Activated CD4-positive, CD25-positive, alpha-beta regulatory T cell (primary cell): Measurements from ENCODE around the gene ATF7.

Experiments
- DNase-seq, 4 experiments: peaks; one replicate each; lab custom pipeline; 2025; lab: John Stamatoyannopoulos, UW

The ATF7 gene

DNA sequence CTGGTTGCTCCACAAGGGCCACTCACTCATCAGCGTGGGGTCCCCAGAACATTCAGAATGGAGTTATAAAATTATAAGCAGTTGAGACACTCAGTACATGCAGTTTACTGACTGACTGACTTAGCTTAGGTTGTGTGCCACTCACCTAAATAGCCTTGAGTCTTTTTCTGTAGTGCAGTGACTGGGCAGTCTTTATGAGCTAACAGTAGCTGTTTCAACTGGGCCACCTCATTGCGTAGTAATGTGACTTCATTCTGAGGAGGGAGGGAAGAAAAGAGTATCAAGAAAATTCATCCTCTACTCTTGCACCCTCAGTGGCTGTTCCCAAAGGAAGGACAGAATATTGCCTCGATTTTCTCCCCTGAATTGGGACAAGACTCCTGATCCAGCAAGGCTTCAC lies 103.1 kb downstream of the ATF7 start:
- DNase-seq, result no peak

DNA sequence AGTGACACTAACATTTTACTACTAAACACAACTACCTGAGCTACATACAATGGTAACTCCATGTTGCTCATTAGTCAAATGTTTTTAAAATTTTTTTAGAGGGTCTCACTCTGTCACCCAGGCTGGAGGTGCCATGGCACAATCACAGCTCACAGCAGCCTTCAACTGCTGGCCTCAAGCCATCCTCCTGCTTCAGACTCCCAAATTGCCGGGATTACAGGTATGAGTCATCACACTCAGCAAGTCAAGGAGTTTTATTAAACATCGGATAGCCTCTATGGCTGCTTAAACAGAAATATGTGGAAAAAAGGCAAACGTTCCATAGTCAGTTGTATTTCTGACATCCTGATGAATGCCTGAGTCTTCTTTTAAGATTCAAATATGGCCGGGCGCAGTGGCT lies 107.8 kb downstream of the ATF7 start:
- no peak for DNase-seq

DNA sequence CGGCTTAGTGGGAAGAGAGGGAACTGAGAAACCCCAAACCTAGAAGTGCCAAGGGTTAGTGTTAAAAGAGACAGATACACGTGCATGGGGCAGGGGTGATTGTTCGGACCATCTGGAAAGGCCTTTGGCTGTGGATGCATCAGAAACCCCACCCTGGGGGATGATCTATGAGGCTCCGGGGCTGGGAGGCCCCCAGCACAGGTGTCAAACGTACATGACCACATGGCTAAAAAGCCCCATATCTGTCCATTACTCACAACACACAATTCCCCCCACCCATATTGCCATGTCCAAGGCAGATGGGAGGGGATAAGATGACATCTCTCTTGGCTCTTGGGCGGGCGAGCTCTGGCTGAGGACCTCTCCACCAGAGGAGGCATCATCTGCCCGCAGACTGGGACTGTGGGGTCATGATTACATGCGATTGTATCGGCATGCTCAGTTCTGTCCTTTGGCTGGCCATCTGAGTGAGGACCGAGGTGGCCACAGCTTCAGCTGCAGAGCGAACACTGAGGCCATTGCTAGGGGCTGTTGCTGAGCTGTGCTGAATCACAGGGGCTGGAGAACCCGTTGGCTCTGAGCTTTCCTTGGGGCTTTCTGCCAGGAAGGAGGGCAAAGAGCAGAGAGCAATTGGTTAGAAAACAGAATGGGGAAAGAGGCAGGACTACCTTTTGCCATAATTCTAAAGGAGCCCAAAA lies 109.3 kb downstream of the ATF7 start:
- DNase-seq, result no peak

DNA sequence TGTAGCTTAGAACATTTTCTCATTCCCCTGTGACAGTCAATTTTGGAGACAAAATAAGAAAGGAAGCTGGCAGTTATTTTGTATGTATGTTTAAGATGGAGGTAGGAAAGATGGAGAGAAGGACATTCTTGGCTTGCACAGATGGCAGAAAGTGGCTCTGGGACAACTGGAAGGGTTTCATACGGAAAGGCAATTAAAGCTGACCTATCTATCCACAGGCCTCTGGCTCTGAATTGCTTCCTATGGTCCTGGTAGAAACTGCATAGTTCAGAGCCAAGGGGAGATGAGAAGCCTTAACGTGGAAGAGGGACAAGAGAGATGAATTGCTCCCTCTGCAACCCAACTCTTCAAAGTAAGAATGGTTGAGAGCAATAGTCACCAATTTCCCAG lies 110.9 kb downstream of the ATF7 start:
- DNase-seq, result no peak

DNA sequence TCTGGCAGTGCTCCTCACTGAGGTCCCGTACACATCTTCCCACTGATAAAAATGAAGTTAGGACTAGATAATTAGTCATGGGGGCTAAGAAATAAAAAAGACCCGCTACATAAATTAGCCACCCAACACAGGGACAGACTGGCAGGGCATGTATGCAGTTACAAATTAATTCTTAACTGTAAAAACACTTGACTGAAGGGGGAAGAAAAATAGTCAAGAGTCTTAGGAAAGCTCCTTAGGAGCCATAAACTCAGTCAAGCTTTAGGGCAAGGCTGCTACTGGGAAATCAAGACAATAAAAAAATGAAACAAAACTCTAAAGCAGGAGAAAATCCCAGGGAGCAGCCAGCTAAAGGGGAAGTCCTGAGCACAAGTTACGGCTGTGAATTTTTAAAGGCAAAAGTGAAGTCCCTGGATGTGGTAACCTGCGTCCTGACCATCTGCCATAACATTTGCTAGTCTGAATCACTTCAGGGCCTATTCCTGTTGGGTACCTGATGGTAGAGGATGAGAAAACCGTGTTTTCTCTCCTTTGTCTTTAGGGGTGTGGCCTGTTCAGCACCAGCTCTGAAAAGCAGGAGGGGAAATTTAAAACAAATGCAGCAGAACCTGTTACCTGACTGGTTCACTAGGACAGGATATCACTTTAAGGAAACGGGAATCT lies 111.4 kb downstream of the ATF7 start:
- DNase-seq, result no peak

DNA sequence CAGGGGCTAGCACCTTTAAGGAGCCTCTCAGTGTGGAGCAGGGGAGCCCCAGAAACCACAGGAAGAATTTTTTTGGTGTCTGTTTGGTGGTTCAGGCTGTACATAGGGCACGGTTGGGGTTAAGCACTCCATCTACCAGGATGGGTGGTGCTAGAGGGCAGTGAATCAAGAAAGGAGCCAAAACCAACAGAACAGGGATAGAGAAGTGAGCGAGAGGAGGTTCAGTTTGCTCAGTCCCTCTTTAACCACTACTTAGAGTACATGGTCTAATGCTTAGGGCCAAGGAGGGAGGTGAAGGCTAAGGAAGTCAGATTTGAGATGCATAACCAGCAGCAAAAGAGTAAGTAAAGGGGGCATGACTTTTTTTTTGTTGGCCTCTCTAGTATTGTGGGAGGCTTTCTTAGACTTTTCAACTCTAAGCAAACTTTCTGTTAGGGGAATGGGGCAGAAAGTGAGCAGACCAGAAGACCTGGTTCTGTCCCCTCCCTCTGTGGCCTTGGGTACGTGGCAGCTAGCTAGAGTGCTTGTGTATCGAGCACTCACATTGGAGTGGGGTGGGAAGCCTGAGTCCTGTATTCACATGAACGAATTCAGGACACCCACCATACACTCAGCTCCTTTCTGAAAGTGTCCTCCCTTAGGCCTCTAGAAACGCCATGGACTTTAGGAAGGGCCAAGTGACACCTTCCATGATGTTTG lies 112.3 kb downstream of the ATF7 start:
- DNase-seq, result no peak

DNA sequence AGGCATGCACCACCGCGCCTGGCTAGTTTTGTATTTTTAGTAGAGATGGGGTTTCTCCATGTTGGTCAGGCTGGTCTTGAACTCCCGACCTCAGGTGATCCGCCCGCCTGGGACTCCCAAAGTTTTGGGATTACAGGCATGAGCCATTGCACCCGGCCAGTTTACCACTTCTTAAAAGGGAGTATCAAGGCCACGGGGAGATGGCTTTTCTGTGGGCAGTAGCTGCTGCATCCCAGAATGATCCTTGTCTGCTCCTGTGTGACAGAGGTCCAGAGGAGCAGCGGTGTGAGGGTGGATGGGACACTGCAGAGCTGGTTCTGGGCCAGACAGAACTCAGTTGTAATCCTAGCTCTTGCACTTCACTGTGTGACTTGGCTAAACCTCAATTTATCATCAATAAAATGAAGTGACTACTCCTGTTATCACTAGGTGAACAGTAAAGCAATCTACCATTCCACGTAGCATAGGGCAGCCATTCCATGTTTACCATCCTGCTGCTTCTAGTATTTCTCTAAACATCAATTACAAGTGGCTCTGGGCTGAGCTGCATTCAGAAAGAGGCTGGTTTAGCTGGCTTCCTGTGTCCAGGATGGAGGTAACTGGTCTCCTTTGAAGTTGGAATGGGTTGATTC lies 115.9 kb downstream of the ATF7 start:
- no peak for DNase-seq

DNA sequence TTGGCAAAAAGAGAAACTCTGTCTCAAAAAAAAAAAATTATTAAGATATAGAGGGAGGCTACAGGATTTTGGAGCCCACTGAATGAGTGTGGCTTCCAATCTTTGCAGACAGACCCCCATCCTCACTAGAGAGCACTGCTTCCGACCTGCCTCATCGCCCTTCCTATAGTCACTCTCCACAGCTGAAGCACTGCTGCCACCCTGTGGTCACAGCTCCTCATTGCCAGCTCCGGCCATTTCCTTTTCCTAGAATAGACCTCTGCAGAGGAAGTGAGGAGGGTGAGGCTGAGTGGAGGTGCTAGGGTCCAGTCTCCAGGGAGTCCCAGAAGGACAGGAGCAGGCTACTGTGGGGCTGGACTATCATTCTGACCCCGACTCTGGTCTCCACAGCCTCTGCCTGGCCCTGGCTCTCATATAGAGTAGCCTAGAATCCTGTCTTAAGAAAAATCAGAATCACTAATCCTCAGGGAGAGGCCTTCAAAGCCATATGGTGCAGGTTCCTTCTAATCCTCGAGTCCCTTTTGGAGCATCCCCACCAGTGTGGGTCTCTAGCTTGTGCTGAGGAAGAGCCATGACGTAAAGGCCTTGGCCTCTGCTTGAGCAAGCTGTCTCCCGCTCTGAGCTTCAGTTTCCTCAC lies 117.5 kb downstream of the ATF7 start:
- peak; percentile 55 to 82 (median 58) for DNase-seq

DNA sequence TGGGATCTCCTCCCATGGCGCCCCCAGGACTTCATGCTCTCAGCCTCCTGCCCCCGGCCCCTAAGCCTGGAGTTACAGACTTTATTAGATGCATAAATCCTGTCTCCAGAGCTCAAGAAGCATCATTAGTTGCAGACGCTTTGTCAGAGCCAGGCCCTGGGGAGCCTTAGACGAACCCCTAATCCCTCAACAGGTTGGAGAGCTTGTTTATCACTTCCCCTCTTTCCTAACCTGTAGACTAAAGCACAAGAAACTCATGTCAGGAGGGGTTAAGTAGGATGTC lies 118.6 kb downstream of the ATF7 start:
- DNase-seq, result no peak

DNA sequence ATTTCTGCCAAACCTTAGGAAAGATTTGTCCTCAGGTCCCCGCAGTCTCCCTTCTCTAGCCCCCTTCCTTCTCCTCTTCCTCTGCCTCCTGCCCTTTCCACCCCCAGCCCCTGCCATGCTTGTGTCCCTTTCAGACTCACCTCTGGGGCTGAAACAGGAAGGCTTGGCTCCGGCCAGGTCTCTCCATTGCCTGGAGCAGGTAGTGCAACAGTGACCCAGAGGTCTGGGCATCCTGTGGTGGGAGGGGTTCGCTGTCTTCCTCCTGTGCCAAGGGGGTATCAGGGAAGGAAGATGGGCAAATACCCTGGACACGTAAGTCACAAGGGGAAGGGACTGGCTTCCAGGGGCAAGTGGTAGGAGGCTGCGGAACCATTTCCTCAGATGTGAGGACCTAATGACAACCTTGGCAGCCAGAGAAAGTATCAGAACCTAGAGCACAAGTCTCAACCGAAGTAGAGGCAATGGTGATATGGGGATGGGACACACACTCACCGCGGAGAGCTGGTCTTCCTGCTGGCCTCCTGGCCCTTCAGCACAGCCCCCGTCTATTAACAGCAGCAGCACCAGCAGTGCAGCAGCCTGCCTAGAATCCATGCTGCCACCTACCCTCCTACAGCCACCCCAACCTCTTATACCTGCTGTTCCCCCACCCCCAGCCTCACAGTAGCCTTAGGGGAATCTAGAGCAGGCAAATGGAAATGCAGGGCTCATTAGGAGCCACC lies 119.1 kb downstream of the ATF7 start, which contains the start of gene NPFF:
Gene NPFF, minus strand, starts transcription at position 604 of the 722 bp plus-strand sequence. Its CDS starts 10 bp downstream, at position 594.
- no peak for DNase-seq

DNA sequence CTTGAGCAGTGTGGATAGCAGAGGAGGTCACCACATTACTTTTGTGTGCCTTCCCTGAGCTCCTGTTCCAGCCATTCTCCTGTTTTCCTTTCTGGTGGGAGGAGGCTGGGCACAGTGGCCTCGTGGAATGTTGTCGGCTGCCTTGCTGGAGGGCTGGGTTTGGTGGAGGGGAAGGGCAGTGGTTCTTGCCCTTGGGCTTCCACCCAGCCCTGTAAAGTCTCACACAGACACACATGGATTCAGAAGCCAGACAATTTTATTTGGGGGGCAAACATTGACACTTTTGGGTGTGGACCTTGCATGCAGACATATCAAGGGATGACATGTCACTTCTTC lies 119.8 kb downstream of the ATF7 start:
- no peak for DNase-seq

DNA sequence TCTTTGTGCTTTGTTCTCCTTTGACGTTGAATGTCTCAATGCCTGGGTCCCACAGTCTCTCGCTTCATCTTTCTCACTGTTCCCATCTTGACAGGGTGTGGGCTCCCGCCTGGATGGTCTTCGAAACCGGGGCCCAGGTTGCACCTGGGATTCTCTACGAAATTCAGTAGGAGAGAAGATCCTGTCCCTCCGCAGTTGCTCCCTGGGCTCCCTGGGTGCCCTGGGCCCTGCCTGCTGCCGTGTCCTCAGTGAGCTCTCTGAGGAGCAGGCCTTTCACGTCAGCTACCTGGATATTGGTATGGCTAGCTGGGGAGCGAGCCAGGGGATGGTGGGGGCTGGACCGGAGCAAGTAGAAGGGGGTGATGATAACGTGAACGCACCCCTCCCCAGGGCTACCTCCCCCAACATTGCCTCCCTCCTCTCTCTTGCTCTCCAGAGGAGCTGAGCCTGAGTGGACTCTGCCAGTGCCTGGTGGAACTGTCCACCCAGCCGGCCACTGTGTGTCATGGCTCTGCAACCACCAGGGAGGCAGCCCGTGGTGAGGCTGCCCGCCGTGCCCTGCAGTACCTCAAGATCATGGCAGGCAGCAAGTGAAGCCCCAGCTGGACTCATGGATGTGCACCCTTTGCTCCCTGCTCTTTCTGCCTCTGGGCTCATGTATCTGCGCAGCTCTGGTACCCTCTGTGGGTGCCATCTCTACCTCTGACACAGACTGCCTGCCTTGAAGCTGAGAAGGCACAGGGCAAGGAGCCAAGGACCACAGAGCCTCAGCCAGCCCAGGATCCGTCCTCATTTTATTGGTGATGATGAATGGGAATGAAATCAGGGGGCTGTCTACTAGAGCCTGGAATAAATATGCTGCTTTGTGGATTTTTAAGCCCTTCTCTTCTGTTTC lies 120.4 kb downstream of the ATF7 start:
- no peak for DNase-seq

DNA sequence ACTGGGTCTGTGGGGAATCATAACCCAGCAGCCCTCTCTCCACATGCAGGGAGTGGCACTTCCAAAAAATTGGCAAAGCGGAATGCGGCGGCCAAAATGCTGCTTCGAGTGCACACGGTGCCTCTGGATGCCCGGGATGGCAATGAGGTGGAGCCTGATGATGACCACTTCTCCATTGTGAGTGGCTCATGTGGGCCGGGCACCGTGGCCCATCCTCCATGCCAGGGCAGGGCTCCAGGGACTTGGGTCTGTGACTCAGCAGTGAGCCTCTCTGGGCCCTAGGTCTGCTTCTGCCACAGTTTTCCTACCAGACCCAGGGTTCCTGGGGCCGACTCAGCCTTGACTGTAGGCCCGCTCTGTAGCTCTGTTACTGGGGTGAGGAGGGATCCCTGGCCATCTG lies 121.1 kb downstream of the ATF7 start:
- no peak for DNase-seq

DNA sequence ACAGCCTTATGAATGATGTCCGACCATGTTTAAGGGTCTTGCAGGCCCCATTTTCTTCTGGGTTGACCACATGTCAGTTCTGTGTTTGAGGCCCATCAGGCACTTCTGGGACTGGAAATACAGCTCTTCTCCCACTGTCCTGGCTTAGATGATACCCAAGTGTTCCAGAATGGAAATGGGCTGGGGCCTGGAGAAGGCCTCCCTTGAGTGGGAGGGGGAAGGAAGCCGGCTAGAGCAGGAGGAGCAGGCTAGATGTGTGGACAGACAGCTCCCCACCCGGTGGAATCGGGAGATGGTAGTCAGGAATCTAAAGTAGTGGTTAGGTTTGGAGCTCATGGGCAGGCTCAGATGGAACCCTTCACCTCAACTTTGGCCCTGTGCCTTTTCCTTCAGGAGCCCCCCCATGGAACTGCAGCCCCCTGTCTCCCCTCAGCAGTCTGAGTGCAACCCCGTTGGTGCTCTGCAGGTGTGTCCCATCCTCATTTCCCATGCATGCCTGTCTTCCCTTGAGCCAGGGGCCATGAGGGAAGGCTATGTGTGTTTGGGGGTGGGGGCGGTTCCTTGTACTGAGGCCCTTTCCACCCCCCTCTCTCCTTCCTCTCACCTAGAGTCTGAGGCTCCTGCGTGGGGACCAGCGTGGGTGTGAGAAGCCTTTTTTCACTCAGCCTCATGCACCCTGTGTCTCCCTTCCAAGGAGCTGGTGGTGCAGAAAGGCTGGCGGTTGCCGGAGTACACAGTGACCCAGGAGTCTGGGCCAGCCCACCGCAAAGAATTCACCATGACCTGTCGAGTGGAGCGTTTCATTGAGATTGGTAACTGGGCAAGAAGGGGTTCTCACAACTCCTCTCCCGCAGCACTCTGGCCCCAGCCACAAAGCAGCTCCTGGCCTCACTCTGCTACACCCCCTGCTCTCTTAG lies 121.9 kb downstream of the ATF7 start:
- no peak for DNase-seq

DNA sequence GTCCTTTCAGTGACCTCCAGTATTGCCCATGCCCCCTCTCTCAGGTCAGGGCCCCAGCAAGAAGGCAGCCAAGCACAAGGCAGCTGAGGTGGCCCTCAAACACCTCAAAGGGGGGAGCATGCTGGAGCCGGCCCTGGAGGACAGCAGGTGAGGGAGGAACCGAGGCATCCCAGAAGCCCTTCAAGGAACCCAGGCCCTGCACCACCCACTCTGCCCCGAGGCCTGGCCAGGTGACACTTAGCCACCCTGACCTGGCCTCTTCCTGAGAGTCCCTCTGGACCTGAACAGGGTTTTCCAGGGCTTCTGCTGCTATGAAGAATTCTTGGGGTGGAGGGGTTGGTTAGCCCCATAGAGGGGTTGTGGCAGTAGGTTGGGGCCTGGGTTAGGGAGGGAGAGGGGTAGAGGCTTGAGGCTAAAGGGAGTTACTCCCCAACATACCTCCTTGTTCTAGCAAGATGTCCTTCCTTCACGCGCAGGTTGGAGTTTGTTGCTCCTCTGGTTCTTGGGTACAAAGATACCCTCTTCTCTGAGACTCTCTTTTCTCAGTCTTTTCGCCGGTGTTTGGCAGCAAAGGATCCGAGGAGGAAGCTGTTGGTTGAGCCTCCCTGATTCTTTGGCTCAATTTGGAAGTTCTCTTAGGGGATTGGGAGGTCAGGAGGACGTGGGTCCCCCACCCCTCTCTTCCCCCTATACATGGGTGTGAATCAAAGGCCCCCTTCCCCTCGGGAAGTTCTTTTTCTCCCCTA lies 123.0 kb downstream of the ATF7 start:
- DNase-seq, result no peak

DNA sequence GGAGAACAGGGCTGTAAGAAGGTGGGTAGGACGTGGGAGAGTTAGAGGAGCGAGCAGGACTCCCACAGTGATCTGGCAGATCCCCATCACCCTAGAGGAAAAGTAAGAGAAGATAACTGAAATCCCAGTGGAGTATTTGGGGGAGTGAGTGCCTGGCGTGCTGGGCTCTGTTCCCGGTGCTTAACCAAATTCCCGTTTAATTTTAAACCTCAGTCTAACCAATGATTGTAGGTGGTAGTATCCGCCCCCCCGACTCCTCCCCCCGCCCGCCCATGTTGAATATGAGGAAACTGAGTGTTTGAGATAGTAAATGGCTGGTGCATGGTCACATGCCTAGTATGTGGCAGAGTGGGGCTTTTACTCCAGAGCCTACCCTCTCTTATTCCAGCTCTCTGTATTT lies 123.9 kb downstream of the ATF7 start:
- no peak for DNase-seq

DNA sequence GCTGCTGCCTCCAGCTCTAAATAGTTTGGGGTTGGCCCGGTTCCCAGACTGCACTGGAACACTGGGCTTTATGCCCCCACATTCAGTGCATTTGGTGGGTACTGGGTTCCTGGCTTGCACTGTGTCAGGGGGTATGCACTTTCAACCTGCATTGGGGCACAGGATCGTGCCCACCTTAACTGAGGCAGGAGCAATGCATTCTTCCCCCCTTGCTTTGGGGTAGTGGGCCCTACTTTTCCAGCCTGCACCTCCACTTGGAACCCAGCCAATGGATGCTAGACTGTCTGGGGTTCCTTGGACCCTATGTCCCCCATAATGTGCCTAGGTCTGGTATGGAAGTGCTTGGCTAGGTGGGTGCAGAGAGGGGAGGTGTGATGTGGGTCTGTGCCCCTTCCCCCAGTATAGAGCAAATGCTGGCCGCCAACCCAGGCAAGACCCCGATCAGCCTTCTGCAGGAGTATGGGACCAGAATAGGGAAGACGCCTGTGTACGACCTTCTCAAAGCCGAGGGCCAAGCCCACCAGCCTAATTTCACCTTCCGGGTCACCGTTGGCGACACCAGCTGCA lies 124.5 kb downstream of the ATF7 start:
- no peak for DNase-seq

DNA sequence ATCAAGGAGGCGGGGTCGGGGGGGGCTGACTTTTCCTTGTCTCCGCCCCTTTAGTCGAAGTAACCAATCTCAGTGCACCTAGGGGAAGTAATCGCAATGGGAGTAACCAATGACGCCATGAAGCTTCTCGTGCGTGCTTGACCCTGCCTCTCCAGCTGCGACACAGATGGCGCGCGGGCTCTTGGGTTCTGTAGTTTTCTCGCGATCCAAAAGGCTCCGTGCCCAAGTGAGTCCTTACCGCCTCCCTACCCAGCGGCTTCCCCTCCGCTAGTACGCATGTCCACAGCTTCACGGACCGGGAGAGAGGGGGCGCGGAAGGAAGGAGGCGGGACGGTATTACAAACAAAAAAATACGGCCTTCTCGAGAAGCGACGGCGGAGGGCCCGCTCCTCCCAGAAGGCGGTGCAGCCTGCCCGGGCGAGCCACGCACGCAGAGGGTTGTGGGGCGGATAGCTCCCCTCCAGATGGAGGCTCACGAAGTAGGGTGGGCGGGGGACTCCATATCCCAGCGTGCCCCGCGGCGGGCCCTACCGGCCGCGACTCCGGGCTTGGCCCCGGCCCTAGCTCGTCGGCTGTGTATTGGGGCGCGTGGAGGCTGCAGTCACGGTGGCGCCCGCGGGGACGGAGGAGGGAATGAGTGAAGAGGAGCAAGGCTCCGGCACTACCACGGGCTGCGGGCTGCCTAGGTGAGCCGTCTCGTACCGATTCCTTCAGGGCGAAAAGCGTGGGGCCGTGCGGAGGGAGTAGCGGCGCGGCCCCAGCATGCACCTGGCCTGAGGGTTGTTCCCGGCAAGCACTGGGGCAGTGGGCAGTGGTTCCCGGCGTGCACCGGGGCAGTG lies 125.2 kb downstream of the ATF7 start, which contains the start of gene TARBP2:
Gene TARBP2, plus strand, starts transcription at position 508 of the 839 bp plus-strand sequence. Its CDS starts 126 bp downstream, at position 634.
- peak; percentile 90 to 96 (median 92) for DNase-seq
